Fibroblast of the aortic adventitia (primary cell): ENCODE measurements around the gene IQCK. TPM values are rescaled to one million over a fixed set of nuclear protein-coding genes. Genes with fewer than 3 reads are reported as not detected.

Experiments
- DNase-seq: peaks from one replicate; pipeline ENCODE4 v3.0.0-alpha.2; 2010; ENCODE audit warnings: low read depth
- H3K4me3 ChIP-seq: 2 replicates; pipeline ENCODE4 v1.5.1; 2011; ENCODE audit warnings: low read depth, mild to moderate bottlenecking, control low read depth, low read length, moderate library complexity
- CTCF ChIP-seq: IDR thresholded peaks from 2 replicates; pipeline ENCODE4 v1.5.1; 2011; ENCODE audit warnings: mild to moderate bottlenecking, low read length, control low read depth, inconsistent platforms; ENCODE audit not compliant: insufficient read depth
- total RNA-seq: library from RNA; depleted of rRNA; stranded (reverse); fragments of >200 nt; gene quantifications from 2 replicates; pipeline ENCODE4 v1.2.3, GENCODE V29; 2012; ENCODE audit warnings: low replicate concordance

Gene IQCK
- total RNA-seq, 1 donor = 22.3 TPM

GRCh38 chr16:19846436-19846835 lies 128.4 kb downstream of the IQCK start:
- DNase-seq = no peak
- TF ChIP-seq CTCF = no peak
- H3K4me3 ChIP-seq = no peak overlapping the region

- no peak overlapping the region for H3K4me3 ChIP-seq
- DNase-seq = no peak
- no peak for TF ChIP-seq CTCF
Observed at GRCh38 chr16:19848756-19849155, 130.7 kb downstream of the IQCK start.

GRCh38 chr16:19850131-19850817 lies 132.2 kb downstream of the IQCK start:
- TF ChIP-seq CTCF = no peak
- H3K4me3 ChIP-seq = no peak overlapping the region
- DNase-seq = no peak

GRCh38 chr16:19851476-19851875 lies 133.4 kb downstream of the IQCK start:
- no peak for TF ChIP-seq CTCF
- no peak overlapping the region for H3K4me3 ChIP-seq
- no peak for DNase-seq

- DNase-seq = no peak
- no peak overlapping the region for H3K4me3 ChIP-seq
- no peak for TF ChIP-seq CTCF
Observed at GRCh38 chr16:19853132-19853741, 135.2 kb downstream of the IQCK start.

GRCh38 chr16:19853742-19854542 lies 135.9 kb downstream of the IQCK start:
- TF ChIP-seq CTCF = no peak

More at GRCh38 chr16:19853742-19854542, 135.9 kb downstream of the IQCK start:
- H3K4me3 ChIP-seq = no peak overlapping the region
- DNase-seq = peak; percentile 13
